ENCODE measurements around the gene ACOX1.

DNA sequence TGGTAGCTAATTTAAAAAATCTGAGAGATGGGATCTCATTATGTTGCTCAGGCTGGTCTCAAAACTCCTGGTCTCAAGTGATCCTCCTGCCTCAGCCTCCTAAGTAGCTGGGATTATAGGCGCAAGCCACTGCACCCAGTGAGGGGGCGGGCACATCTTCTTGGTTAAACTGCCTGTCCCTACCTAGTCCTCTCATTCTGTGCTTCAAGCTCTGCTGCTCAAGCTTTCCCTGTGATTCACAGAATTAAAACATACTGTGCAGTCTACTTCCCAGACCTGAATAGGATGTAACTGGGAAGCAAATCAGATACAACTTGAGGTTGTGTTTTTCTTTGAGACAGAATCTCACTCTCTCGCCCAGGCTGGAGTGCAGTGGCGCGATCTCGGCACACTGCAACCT is 76.6 kb downstream of the ACOX1 start:
- TF ChIP-seq, protein P1, sequence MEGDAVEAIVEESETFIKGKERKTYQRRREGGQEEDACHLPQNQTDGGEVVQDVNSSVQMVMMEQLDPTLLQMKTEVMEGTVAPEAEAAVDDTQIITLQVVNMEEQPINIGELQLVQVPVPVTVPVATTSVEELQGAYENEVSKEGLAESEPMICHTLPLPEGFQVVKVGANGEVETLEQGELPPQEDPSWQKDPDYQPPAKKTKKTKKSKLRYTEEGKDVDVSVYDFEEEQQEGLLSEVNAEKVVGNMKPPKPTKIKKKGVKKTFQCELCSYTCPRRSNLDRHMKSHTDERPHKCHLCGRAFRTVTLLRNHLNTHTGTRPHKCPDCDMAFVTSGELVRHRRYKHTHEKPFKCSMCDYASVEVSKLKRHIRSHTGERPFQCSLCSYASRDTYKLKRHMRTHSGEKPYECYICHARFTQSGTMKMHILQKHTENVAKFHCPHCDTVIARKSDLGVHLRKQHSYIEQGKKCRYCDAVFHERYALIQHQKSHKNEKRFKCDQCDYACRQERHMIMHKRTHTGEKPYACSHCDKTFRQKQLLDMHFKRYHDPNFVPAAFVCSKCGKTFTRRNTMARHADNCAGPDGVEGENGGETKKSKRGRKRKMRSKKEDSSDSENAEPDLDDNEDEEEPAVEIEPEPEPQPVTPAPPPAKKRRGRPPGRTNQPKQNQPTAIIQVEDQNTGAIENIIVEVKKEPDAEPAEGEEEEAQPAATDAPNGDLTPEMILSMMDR (optimal IDR thresholded peaks at IDR 0.05 in 1 of 3, IDR thresholded peaks at IDR 0.05 in 1 of 3, conservative IDR thresholded peaks at IDR 0.05 in 1 of 3; ENCODE audit: extremely low read depth in 1 of 3, insufficient read depth in 2 of 3, low read length in 3 of 3) = no peak
- no peak for TF ChIP-seq EZH2 (IDR thresholded peaks at IDR 0.05; ENCODE audit: low read length)
